Esophagus muscularis mucosa (tissue), 4 donors: ENCODE results near the gene RPS6KC1. TPM values are rescaled to one million over a fixed set of nuclear protein-coding genes. Genes with fewer than 3 reads are reported as not detected.

Experiments used
- DNase-seq: peaks from one replicate; pipeline ENCODE4 v3.0.0-alpha.2; 2017; ENCODE audit errors: extremely low spot score
- H3K27ac ChIP-seq, 4 donors: fragments of 200-600 bp; sonication (generic); replicated peaks in 1 of 4; 1 replicate in 3 of 4; 2 replicates in 1 of 4; pipeline ENCODE4 v1.5.1; 2016 to 2019; ENCODE audit warnings: mild to moderate bottlenecking in 1 of 4
- H3K27me3 ChIP-seq, 4 donors: fragments of 200-600 bp; sonication (generic); one replicate each; pipeline versions ENCODE4 v1.5.1 to v1.6.0; 2016 to 2019
- H3K36me3 ChIP-seq, 4 donors: fragments of 200-600 bp; sonication (generic); one replicate each; pipeline ENCODE4 v1.5.1; 2016 to 2019
- H3K4me1 ChIP-seq, 4 donors: fragments of 200-600 bp; sonication (generic); one replicate each; pipeline ENCODE4 v1.5.1; 2016 to 2019
- H3K4me3 ChIP-seq, 4 donors: fragments of 200-600 bp; sonication (generic); 1 replicate in 2 of 4; 2 replicates in 2 of 4; pipeline ENCODE4 v1.5.1; 2016 to 2019; ENCODE audit warnings: mild to moderate bottlenecking in 4 of 4, moderate library complexity in 1 of 4
- H3K9me3 ChIP-seq, 4 donors: fragments of 200-600 bp; sonication (generic); 1 replicate in 3 of 4; 2 replicates in 1 of 4; pipeline ENCODE4 v1.5.1; 2016 to 2019
- CTCF ChIP-seq, 3 experiments: fragments of 200-600 bp in 2 of 3; fragments of 450-650 bp in 1 of 3; sonication (generic) in 2 of 3; IDR thresholded peaks; one replicate each; pipeline ENCODE4 v1.5.1; 2017 to 2019; ENCODE audit warnings: antibody characterized with exemption in 3 of 3, mild to moderate bottlenecking in 2 of 3, moderate library complexity in 1 of 3
- EP300 ChIP-seq: sonication (generic); formaldehyde crosslinking; IDR thresholded peaks from one replicate; pipeline ENCODE4 v1.6.1; 2017; ENCODE audit warnings: antibody characterized with exemption
- POLR2A ChIP-seq: fragments of 450-650 bp; IDR thresholded peaks from one replicate; pipeline ENCODE4 v1.6.1; 2017; ENCODE audit warnings: antibody characterized with exemption, moderate library complexity, mild to moderate bottlenecking, low read depth
- POLR2AphosphoS5 ChIP-seq, 2 donors: sonication (generic); formaldehyde crosslinking; IDR thresholded peaks; one replicate each; pipeline ENCODE4 v1.6.1; 2017; ENCODE audit warnings: antibody characterized with exemption in 2 of 2
- WGBS: methylation state at CpG from one replicate; pipeline ENCODE4 v1.1.5; 2018; 5-methylcytosine and 5-hydroxymethylcytosine counted together
- intact Hi-C: fragments of 100-400 bp; cut with DNase I; formaldehyde crosslinking; loops from one replicate; pipeline ENCODE4 v1.15.1; 2023
- total RNA-seq, 4 donors: library from RNA; depleted of rRNA; stranded (reverse); fragments of >200 nt; gene quantifications; one replicate each; pipeline versions ENCODE4 v1.1.0 to v1.2.1, GENCODE V29; 2016

The RPS6KC1 gene
- total RNA-seq, 4 donors from 2014 or later, result 21.0 to 26.8 (median 23.8) TPM

- DNase-seq, result no peak
- H3K9me3 ChIP-seq, result no peaks in the 10 kb centered on the region
- no peak for TF ChIP-seq POLR2AphosphoS5 (IDR thresholded peaks at IDR 0.05)
- TF ChIP-seq EP300, result no peak
- no peak for TF ChIP-seq POLR2A
- TF ChIP-seq CTCF (IDR thresholded peaks at IDR 0.05), result no peak
- no peaks in the 10 kb centered on the region for H3K27me3 ChIP-seq
- H3K4me1 ChIP-seq, result no peaks in the 10 kb centered on the region
- peaks cover 0 to 6% (median 0%) of the 10 kb centered on the region in 4 donors for H3K36me3 ChIP-seq
- 64% methylated on average over 2 of the region's 2 CpGs for WGBS
- H3K4me3 ChIP-seq, result no peak overlapping the region
- intact Hi-C loops, result no loop called here
- H3K27ac ChIP-seq, result no peak overlapping the region
These were observed 200.9 kb downstream of the RPS6KC1 start for GRCh38 chr1:213251972-213252371.

GRCh38 chr1:213256438-213257087 lies 205.5 kb downstream of the RPS6KC1 start:
- H3K4me1 ChIP-seq, result no peaks in the 10 kb centered on the region
- no peaks in the 10 kb centered on the region for H3K36me3 ChIP-seq
- no peak overlapping the region for H3K4me3 ChIP-seq
- no peaks in the 10 kb centered on the region for H3K27me3 ChIP-seq
- no peaks in the 10 kb centered on the region for H3K9me3 ChIP-seq
- 93% methylated on average over 3 of the region's 3 CpGs for WGBS
- H3K27ac ChIP-seq, result no peak overlapping the region
- intact Hi-C loops, result no loop called here
- no peak for TF ChIP-seq EP300
- no peak for TF ChIP-seq POLR2A
- no peak for TF ChIP-seq POLR2AphosphoS5 (IDR thresholded peaks at IDR 0.05)
- no peak for TF ChIP-seq CTCF (IDR thresholded peaks at IDR 0.05)
- no peak for DNase-seq

- intact Hi-C loops, result no loop called here
- TF ChIP-seq POLR2AphosphoS5 (IDR thresholded peaks at IDR 0.05), result no peak
- TF ChIP-seq POLR2A, result no peak
- no peak for TF ChIP-seq EP300
- TF ChIP-seq CTCF (IDR thresholded peaks at IDR 0.05), result no peak
- 74% methylated on average over 5 of the region's 5 CpGs for WGBS
These were observed 209.5 kb downstream of the RPS6KC1 start for GRCh38 chr1:213260311-213261075.

GRCh38 chr1:213264531-213264930 lies 213.5 kb downstream of the RPS6KC1 start:
- no peak overlapping the region for H3K27ac ChIP-seq
- H3K27me3 ChIP-seq, result no peaks in the 10 kb centered on the region
- TF ChIP-seq POLR2A, result no peak
- no peak for TF ChIP-seq EP300
- TF ChIP-seq POLR2AphosphoS5 (IDR thresholded peaks at IDR 0.05), result no peak
- no peak for TF ChIP-seq CTCF (IDR thresholded peaks at IDR 0.05)
- intact Hi-C loops, result no loop called here
- no peak for DNase-seq
- H3K36me3 ChIP-seq, result peaks cover 0 to 25% (median 6%) of the 10 kb centered on the region in 4 donors
- H3K4me3 ChIP-seq, result no peak overlapping the region
- no peaks in the 10 kb centered on the region for H3K9me3 ChIP-seq
- no peaks in the 10 kb centered on the region for H3K4me1 ChIP-seq
- WGBS, result 88% methylated on average over 1 of the region's 1 CpG

More at GRCh38 chr1:213260311-213261075, 209.5 kb downstream of the RPS6KC1 start:
- Histone ChIP-seq H3K36me3 (peaks cover 0 to 18% (median 6%) of the 10 kb centered on the region in 4 donors), H3K4me1 (no peaks in the 10 kb centered on the region), H3K27ac (no peak overlapping the region), H3K27me3 (no peaks in the 10 kb centered on the region), H3K9me3 (no peaks in the 10 kb centered on the region), H3K4me3 (no peak overlapping the region)
- no peak for DNase-seq
